HG03457 (cell line): ENCODE measurements around the gene GAB2.
"Not testable (repeated sequence)": the region's sequence is repeated elsewhere in the genome, so short reads cannot be mapped to it uniquely, and the experiment has no call there.

Source experiments
- ATAC-seq: cut with Tn5 transposase; IDR thresholded peaks from one replicate; pipeline ENCODE4 v1.9.1; 2021; ENCODE audit warnings: moderate number of reproducible peaks; ENCODE audit not compliant: unreplicated experiment

Gene GAB2

DNA sequence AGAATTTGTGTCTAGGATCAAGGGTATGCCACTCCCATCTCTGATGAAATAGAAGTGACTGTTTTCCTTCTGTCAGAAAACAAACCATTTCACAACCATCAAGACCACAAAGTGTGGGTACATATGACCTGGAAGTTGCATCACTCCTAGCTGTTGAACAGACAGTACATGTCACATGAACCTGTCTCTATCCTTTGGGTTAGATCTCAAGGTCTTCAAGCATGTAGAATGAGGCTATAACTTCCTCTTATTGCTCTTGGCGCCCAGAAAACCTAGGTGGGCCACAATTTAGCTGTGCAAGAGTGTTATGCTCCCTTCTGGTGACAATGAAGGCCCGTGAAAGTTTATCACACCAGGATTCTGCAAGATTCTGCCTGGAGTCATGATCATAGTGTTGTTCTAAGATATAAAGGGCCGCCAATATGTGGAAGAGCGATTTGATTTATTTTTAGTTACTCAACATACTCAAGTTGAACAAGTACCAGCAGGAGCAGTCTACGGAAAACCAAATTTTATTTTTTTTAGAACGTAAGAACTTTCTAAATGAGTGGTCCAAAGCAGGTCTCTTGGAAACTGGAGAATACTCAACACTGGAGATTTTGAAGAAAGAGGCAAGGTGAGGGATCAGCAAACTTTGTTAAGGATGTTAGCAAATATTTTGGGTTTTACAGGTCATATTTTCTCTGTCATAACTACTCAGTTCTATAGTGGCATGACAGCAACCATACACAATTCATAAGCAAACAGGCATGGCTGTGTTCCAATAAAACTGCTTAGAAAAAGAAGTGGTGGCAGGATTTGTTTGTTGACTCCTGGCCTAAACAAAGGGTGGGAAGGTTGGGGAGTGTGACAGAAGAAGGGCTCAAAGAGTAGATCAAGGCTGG lies 127.1 kb downstream of the GAB2 start:
- ATAC-seq = no peak

DNA sequence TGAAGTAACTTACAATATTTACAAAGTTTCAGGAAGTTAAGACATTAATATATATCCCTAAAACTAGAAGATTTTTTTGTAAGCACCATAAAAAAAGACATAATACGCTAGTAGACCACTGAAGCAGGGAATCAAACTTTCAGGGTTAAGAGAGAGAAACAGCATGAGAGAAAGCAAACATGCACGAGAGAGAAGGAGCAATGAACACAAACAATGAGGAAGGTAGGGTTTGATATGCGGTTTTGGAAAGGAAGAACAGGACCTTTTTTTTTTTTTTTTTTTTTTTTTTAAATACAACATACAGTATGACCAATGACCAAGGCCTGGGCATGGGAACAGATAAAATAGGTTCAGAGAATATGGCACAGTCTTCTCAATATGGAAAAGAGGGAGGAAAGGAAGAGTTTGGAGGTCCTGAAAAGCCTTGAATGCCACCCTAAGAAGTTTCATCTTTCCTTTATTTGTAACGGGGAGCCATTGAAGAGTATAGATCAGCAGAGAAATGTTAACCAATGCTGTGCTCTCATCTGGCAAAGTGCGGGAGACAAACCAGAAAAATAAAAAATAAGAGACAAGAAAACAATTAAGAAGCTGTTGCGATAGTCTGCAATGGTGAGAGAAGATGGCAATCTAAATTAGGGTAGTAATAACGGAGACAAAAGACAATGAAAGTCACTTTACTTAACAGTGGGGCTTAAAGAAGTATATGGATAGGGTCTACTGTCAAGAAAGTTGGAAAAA lies 127.9 kb downstream of the GAB2 start:
- no peak for ATAC-seq

DNA sequence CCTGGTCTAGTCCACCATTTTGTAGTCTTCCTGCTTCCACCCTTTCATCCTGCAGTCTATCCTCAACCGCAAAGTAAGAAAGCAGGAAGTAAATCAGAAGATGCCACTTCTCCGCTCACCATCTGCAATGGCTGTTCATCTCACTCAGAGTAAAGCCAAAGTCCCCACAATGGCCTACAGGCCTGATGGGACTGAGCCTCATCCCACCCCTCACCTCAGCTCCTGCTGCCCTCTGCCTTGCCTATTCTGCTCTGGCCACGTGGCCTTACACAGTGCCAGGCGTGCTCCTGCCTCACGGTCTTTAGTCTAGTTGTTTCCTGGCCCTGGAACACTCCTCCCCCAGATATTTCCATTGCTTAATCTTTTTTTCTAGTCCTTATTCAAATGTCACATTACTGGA lies 133.4 kb downstream of the GAB2 start:
- no peak for ATAC-seq

DNA sequence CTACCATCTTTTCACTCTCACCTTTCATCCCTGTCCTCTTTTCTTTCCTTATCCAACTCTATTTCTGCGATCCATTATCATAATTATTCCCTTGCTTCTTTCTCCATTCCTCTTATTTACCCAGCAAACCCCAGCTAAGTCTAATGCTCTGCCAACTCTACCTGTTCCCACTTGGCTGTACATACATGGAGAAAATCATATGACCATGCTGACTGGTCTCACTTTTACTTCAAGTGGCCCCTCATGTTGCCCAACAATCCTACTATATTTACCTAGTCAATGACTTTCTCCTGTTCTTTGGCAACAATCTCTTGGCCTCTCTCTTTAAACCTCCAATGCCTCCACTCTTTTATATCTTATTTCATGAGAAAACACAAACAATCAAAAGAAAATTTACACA lies 134.8 kb downstream of the GAB2 start:
- no peak for ATAC-seq

DNA sequence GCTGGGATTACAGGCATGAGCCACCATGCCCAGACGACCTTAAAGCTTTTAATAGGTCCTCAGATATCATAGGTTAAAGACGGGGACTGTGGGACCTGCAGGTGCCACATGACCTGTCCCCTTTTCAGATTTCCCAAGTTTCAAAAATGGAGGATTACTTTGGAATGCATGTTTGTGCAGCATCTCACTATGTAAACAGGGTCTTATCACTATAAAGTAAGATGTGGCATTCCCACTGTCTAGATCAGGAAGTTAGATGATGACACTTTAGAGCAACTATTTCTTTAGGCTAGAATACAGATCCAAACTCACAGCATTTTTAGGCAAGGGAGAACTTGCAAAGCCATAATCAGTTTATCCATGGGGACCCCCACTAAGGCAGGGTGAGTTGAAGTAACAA lies 136.1 kb downstream of the GAB2 start:
- no peak for ATAC-seq

DNA sequence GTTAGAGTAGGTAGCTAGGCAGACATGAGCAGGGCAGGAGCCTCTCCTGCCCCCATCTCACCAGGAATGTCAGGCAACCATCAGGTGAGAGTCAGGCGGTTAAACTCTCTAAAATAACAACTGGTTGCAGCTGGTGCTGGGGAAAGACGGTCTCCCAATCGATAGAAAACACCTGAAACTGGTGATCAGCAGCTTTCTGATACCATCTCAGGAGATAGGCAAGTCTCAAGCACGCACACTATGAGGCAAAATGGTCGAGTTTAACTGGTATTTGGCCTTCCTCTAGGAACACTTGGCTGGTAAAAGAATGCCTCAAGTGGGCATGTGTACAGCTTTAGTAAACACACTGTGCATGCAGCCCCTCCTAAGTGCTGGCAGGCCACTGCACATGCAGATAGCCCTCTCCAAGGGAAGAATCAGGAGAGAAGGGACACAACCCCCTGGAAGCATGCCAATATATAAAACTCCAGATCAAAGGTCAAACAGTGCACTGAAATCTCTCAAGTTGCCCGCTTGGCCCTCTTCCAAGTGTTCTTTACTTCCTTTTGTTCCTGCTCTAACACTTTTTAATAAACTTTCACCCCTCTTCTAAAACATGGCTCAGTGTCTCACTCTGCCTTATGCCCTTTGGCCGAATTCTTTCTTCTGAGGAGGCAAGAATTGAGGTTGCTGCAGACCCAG lies 140.2 kb downstream of the GAB2 start:
- ATAC-seq = no peak

DNA sequence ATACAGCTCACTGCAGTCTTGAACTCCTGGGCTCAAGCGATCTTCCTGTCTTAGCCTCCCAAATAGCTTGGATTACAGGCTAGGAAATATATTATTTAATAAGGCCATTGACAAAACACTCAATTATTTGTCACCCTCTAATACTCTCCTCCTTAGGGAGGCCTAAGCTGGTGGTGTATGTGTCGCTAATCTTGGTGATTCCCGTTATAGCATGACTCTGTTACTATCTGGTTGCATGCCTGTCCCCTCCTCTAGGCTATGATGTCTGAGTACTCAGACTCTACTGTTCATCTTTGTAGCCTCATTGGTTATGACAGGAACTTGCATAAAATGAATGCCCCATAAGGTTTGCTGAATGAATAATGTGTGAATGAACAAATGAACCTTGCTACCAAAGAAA lies 141.3 kb downstream of the GAB2 start:
- no peak for ATAC-seq

DNA sequence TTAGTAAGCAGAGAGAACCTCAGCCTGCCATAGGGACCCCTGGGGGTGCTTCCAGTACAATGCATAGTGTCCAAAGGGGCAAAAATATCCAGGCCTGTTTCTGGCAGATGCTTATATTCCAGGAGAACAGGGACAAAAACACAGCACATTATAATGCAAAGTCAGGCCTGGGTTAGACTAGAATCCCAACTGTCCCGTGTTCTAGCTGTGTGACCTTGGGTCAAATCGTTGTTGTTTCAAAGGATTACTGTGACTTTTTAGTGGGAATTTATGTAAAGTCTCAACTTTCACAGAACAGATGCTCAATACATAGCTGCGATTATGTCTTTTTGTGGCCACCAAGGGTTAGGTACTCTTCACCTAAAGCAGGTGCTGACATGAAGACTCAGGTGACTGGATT lies 142.9 kb downstream of the GAB2 start:
- ATAC-seq = no peak

DNA sequence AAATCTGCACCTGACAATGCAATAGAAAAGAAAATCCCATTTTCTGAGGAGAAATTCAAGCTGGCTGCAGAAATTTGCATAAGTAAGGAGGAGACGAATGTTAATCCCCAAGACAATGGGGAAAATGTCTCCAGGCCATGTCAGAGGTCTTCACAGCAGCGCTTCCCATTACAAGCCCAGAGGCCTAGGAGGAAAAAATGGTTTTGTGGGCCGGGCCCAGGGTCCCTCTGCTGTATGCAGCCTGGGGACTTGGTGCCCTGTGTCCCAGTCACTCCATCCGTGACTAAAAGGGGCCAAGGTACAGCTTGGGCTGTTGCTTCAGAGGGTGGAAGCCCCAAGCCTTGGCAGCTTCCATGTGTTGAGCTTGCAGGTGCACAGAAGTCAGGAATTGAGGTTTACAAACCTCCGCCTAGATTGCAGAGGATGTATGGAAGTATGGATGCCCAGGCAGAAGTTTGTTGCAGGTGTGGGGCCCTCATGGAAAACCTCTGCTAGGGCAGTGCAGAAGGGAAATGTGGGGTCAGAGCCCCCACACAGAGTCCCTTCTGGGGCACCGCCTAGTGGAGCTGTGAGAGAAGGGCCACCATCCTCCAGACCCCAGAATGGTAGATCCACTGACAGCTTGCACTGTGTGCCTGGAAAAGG lies 144.9 kb downstream of the GAB2 start:
- ATAC-seq = not testable (repeated sequence)

DNA sequence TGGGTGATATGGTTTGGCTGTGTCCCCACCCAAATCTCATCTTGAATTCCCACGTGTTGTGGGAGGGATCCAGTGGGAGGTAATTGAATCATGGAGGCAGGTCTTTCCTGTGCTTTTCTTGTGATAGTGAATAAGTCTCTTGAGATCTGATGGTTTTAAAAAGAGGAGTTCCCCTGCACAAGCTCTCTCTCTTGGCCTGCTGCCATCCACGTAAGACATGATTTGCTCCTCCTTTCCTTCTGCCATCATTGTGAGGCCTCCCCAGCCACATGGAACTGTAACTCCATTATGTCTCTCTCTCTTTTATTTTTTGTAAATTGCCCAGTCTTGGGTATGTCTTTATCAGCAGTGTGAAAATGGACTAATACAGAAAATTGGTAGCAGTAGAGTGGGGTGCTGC lies 145.8 kb downstream of the GAB2 start:
- ATAC-seq = not testable (repeated sequence)

DNA sequence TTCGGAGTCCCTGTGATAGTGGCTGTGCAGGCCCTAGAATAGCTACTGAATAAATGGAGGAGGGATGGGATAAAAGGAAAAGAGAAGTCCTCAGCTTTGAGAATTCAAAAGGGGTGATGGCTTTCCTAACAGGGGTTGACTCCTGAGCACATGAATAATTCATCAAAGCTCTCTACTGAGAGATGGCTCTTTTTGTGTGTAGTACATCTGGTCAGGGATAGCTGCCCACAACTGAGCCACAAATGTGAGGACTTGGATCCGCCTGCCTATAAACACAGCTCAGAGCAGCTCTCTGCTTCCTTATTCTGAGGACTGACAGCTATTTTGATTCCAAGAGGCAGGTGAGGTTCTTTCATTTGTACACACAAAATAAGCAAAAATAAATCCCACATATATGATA lies 146.6 kb downstream of the GAB2 start:
- ATAC-seq = no peak

DNA sequence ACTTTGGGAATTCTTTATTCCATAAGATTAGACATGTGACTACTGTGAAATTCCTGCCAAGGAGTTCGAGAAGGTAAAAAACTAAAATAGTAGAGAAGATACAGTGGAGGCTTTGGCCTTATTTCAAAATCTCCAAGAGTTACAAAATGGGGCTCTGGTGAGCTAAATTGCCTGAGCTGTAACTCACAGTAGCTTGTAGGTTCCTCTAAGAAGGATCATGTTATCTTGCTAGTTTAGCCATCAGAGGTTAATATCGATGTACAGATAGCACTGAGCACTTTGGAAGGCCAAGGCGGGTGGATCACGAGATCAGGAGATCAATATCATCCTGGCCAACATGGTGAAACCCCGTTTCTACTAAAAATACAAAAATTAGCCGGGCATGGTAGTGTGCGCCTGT lies 147.8 kb downstream of the GAB2 start:
- ATAC-seq = no peak

DNA sequence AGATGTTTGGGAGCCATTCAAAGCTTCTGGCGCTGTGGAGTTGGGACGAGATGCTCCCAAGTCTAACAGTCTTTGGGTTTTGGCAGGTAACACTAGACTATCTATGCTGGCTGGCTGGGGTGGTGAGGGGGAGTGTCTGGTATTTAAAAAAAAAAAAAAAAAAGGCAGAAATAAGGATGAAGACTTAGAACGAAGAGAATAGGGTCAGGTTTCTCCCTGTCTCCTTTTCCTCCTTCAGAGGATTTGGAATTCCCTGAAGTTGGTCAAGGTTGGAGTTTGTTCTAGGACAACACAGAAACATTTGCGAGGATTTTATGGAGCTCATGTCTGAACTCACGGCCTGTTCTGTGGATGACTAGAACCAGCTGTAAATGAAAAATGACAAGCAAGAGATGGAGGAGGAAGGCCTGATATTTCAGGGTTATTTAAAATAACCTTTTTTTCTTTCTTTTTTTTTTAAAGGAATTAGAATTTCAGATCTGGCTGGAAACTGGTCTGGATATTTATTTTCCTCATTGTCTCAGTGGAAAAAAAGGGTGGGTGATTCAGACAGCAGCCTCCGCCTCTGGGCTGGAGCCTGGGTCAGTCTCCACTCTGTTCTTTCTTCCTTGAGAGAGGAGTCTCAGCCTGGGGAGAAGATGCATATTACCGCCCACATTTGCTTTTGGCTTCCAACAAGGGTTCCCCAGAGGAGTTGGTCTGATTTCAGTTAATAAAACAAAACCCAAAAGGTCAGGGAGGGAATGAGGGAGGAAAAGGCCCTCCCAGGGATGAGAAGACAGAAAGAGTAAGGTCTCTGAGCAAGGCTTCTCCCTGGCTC lies 148.8 kb downstream of the GAB2 start:
- ATAC-seq = no peak

DNA sequence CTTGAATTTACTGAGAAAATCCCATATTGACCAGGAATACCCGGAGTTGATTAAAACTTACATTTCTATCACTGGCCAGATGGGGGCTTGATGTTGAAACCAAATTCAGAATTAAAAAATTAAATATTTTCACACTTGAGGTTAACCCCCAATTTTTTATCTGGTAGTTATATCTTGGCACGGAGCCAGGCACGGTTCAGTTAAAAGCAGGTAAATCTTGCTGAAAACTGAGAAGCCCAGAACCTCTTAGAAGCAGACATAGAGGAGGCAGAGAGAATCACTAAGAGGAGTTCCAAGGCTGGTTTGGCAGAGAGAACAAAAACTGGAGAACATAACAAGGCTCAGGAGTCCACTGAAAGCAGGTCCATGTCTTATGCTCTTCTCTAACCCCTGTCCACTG lies 151.2 kb downstream of the GAB2 start:
- no peak for ATAC-seq

DNA sequence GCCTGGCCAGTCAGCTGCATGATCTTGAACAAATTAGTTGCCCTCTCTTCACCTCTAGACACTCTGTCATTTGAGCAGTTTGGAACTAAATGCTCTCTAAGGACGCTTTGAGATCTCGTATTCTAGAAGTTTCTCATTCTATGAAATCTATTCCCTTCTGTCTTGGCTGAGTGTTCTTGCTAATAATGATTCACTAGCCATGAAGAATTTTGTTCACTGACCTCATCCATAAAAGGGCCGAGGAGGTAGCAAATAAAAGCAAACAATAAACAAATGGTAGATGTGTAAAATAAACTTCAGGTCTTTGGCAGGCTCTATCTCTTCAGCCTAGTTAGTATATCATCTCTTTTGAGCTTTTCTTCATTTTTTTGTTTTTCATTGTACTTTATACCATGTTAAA lies 152.3 kb downstream of the GAB2 start:
- ATAC-seq = no peak

DNA sequence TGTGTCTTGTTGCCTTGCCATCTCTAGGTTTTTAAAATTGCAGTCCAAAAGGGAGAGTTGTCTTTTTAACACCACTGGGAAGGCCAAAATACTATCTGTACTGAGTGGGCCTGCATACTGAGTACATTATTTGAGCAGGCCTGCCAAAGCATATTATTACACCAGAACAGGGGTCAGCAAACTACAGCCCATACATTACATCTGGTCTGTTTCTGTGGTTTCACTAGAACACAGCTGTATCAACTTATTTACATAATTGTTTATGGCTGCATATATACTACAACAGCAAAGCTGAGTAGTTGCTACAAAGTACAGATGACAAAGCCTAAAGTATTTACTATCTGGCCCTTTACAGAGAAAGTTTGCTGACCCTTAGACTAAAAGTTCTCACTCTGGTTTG lies 154.9 kb downstream of the GAB2 start:
- ATAC-seq = no peak

DNA sequence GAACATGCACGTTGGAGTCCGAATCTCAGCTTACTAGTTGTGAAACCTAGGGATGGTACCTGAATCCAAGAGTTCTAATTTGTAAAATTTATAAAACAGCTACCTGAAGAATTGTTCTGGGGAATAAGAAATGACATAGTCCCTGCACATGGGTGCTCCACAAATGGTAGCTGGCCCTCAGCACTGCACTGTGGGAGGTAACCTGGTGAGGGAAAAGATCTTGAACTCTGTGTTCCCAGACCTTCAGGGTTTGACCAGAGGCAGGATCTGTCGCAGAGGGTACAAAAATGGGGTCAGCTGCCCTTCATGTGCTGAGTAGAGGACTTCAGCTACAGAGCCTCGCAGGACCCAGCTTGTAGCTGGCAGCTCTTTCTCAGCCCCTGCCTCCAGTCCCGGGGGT lies 155.4 kb downstream of the GAB2 start:
- ATAC-seq = no peak

DNA sequence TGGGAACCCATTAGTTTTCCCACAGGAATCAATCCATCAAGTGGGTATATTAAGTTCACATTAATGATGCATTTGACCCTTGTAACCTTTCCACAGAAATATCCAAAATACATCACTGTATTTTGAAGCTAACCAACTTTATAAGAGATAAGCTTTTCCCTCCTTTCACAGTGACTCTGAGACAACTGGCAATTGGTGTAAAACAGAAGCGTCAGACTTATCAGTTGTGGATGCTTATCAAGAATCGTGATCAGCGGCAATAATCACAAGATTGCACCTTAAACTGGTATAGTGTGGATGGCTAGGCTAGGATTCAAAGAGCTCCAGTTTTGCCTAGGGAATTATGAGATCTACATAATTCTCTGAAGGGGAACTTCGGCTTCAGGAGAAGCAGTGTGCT lies 155.8 kb downstream of the GAB2 start:
- no peak for ATAC-seq

DNA sequence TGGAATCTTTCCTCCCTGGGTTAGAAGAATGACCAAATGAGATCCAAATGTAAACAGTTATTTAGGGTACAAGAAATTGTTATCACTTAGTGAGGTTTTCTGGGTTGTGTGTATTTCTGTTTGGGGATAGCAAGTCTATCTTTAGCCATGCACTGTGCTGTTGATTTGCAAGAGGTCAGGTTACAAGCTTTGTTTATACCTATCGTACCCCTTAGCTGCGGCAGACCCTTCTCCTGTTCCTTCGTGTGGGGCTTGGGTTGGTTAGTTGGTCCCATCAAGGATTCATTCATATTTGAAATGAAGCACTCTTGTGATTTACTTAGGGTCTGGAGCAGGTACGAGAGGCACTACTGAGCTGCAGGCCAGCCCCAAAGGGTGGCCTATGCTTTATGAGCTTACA lies 156.3 kb downstream of the GAB2 start:
- ATAC-seq = no peak

DNA sequence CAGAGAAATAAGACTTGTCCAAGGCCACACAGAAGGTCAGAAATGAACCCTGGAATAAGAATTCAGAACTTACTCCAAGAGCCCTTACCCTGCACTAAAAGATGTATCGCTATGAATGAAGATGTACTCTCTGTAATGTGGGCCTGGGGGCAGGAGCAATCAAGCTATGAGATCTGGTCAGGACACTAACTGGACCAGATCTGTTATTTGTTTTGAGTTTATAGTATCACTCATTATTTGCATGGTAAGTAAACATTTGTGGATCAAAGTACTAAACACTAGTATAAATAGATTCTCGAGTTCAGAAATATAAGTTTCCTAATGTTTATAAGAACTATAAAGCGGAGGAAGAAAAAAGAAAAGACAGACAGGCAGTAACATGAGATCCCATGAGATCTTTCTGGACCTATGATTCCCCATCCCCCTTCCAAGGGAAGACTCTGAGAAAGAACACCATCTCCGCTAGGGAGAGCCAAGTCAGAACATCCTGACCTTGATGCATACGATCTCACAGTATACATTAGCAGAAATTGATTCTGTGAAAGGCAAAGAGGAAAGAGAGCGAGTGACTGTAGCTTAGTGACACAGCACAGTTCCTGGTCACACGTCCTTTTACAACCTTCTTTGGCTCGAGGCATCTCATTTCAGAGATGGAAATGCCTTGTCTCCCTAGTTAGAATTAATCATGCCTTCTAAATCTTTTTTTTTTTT lies 157.7 kb downstream of the GAB2 start:
- ATAC-seq = no peak
